K562 (cell line): ENCODE measurements around the gene ATE1. TPM values are rescaled to one million over a fixed set of nuclear protein-coding genes. Genes with fewer than 3 reads are reported as not detected.

ENCODE experiments used
- CHD1 ChIP-seq: fragments of 200-600 bp; sonication (generic); IDR thresholded peaks from one replicate; pipeline ENCODE4 v1.6.1; 2012; ENCODE audit warnings: mild to moderate bottlenecking, moderate library complexity, low read length, inconsistent platforms
- CTCFL ChIP-seq: IDR thresholded peaks from 2 replicates; pipeline ENCODE4 v1.6.1; 2011; ENCODE audit warnings: borderline replicate concordance, low read depth, mild to moderate bottlenecking, moderate library complexity, low read length; ENCODE audit not compliant: insufficient read depth, poor library complexity, severe bottlenecking
- GABPA ChIP-seq: fragments of 200-800 bp; sonication (Bioruptor generic); conservative IDR thresholded peaks from 2 replicates; pipeline ENCODE4 v1.6.1; 2016; ENCODE audit warnings: low read depth, missing genetic modification characterization, missing compliant biosample characterization
- JUND ChIP-seq, 2 experiments: IDR thresholded peaks; 2 replicates in 1 of 2; 3 replicates in 1 of 2; pipeline ENCODE4 v1.6.1; 2011; ENCODE audit warnings: borderline replicate concordance in 2 of 2, low read depth in 2 of 2, low read length in 2 of 2, improper control_type of control experiment in 1 of 2, missing biosample characterization in 1 of 2, missing genetic modification characterization in 1 of 2, missing genetic modification reagents in 1 of 2
- MAZ ChIP-seq, 2 experiments: fragments of 450-650 bp in 1 of 2; sonication (generic) in 1 of 2; formaldehyde crosslinking; IDR thresholded peaks in 1 of 2; conservative IDR thresholded peaks in 1 of 2; 2 replicates each; pipeline versions ENCODE4 v1.4.0 to v1.5.0; 2020; ENCODE audit warnings: mild to moderate bottlenecking in 1 of 2, missing genetic modification reagents in 1 of 2
- NFE2 ChIP-seq: IDR thresholded peaks from 2 replicates; pipeline ENCODE4 v1.6.1; 2014; ENCODE audit warnings: antibody characterized with exemption, low read depth
- NONO ChIP-seq, 2 experiments: fragments of 200-400 bp in 1 of 2; fragments of 450-650 bp in 1 of 2; formaldehyde crosslinking in 1 of 2; IDR thresholded peaks; 2 replicates each; pipeline ENCODE4 v1.6.1; 2017; ENCODE audit warnings: low read depth in 2 of 2, mild to moderate bottlenecking in 2 of 2, moderate library complexity in 2 of 2, low read length in 1 of 2
- PHF20 ChIP-seq: fragments of 450-650 bp; IDR thresholded peaks from 2 replicates; pipeline ENCODE4 v1.6.1; 2018; ENCODE audit not compliant: partially characterized antibody
- PHF8 ChIP-seq: fragments of 200-600 bp; sonication (generic); IDR thresholded peaks from 2 replicates; pipeline ENCODE4 v1.6.1; 2012; ENCODE audit warnings: mixed run types, mild to moderate bottlenecking, inconsistent platforms, low read length, moderate library complexity, borderline replicate concordance
- POLR2G ChIP-seq: fragments of 200-400 bp; formaldehyde crosslinking; IDR thresholded peaks from 2 replicates; pipeline ENCODE4 v1.6.1; 2017; ENCODE audit warnings: low read depth, mild to moderate bottlenecking, antibody characterized with exemption, low read length, moderate library complexity
- RB1 ChIP-seq: fragments of 450-650 bp; IDR thresholded peaks from 2 replicates; pipeline ENCODE4 v1.6.1; 2017; ENCODE audit warnings: low read depth, mild to moderate bottlenecking
- RBM34 ChIP-seq: fragments of 200-400 bp; formaldehyde crosslinking; IDR thresholded peaks from 2 replicates; pipeline ENCODE4 v1.6.1; 2018; ENCODE audit warnings: low read length, borderline replicate concordance; ENCODE audit not compliant: insufficient read depth
- SMAD4 ChIP-seq: fragments of 250-450 bp; sonication (Bioruptor Pico); conservative IDR thresholded peaks from 2 replicates; pipeline ENCODE4 v1.8.0; 2021; ENCODE audit warnings: inconsistent platforms, mild to moderate bottlenecking, moderate library complexity
- UBTF ChIP-seq, 2 experiments: IDR thresholded peaks; 2 replicates each; pipeline ENCODE4 v1.6.1; 2012; ENCODE audit warnings: improper control_type of control experiment in 2 of 2, low read depth in 2 of 2, low read length in 2 of 2, borderline replicate concordance in 1 of 2
- USF1 ChIP-seq: sonication (generic); formaldehyde crosslinking; IDR thresholded peaks from 2 replicates; pipeline ENCODE4 v1.9.0; 2022; ENCODE audit warnings: mild to moderate bottlenecking, missing genetic modification reagents
- ZFPM2 ChIP-seq: fragments of 250-450 bp; sonication (Bioruptor Pico); IDR thresholded peaks from 2 replicates; pipeline ENCODE4 v1.5.1; 2022; ENCODE audit warnings: mild to moderate bottlenecking
- ZNF695 ChIP-seq: fragments of 450-650 bp; formaldehyde crosslinking; IDR thresholded peaks from 2 replicates; pipeline ENCODE4 v1.4.0; 2020; ENCODE audit warnings: mild to moderate bottlenecking, moderate library complexity
- ZNF77 ChIP-seq: fragments of 250-450 bp; sonication (Bioruptor Pico); IDR thresholded peaks from 2 replicates; pipeline ENCODE4 v1.5.0; 2020
- polyA plus RNA-seq, 8 experiments: library from polyadenylated mRNA; depleted of rRNA in 4 of 8; stranded (reverse) in 5 of 8; unstranded in 3 of 8; fragments of >200 nt; fragmentation: Nextera tagmentation in 2 of 8; fragmentation: Illumina TruSeq in 1 of 8; extraction: Ambion mirVana in 2 of 8; extraction: Trizol in 1 of 8; gene quantifications; 2 replicates each; pipeline versions ENCODE4 v1.2.1 to v1.2.3, GENCODE V29; 2011 to 2014; ENCODE audit warnings: inconsistent platforms in 1 of 8, missing spikeins in 1 of 8
- total RNA-seq, 7 experiments: library from RNA; depleted of rRNA in 6 of 7; stranded (reverse); fragments of >200 nt in 6 of 7; fragmentation: Illumina TruSeq in 2 of 7; extraction: Trizol in 2 of 7; gene quantifications; 2 replicates each; pipeline versions ENCODE4 v1.2.1 to v1.2.3, GENCODE V29; 2011 to 2021; ENCODE audit warnings: low replicate concordance in 1 of 7

Gene ATE1
- total and polyA plus RNA-seq, 9 of the 15 experiments (the other 6 are each of a cell fraction or from before 2014, with no cell fraction given): 3.0 to 14.2 (median 8.8) TPM

GRCh38 chr10:121974535-121975294 lies 46.9 kb upstream of the ATE1 start, which contains the start of gene NSMCE4A (continued):
- peak; percentile 76 for TF ChIP-seq GABPA (tag)
- peak; percentile 51 for TF ChIP-seq CHD1
- TF ChIP-seq NONO (IDR thresholded peaks at IDR 0.05; ENCODE audit: low read depth in 2 of 2, low read length in 1 of 2): 0 out of 4 replicates have a peak, but pooled peaks have one; percentile 20 to 27
- TF ChIP-seq CTCFL: peak; percentile 91
- peak; percentile 28; the same call in 1 of the 2 replicates for TF ChIP-seq JUND (IDR thresholded peaks at IDR 0.05; ENCODE audit: borderline replicate concordance, low read depth, low read length)
- no peak for TF ChIP-seq JUND (tag; IDR thresholded peaks at IDR 0.05; ENCODE audit: borderline replicate concordance, low read depth, low read length)
- peak; percentile 63; the same call in 1 of the 2 replicates for TF ChIP-seq RB1
- peak; percentile 28 for TF ChIP-seq PHF20
- TF ChIP-seq UBTF (IDR thresholded peaks at IDR 0.05; ENCODE audit: borderline replicate concordance in 1 of 2, low read depth in 2 of 2, low read length in 2 of 2): peak in 1 of 2 experiments; percentile 17; a peak in 1 of 4 replicates
- peak; percentile 90 for TF ChIP-seq POLR2G
- no peak for TF ChIP-seq NFE2
- TF ChIP-seq RBM34: no peak
- TF ChIP-seq USF1: no peak
- TF ChIP-seq ZFPM2 (CRISPR knock-in tag): no peak
- peak in 1 of 2 experiments; percentile 16; a peak in 1 of 4 replicates for TF ChIP-seq MAZ (CRISPR knock-in tag; conservative IDR thresholded peaks at IDR 0.05 in 1 of 2, IDR thresholded peaks at IDR 0.05 in 1 of 2)
- no peak for TF ChIP-seq ZNF77
- no peak for TF ChIP-seq ZNF695 (CRISPR knock-in tag)
- peak; percentile 51; the same call in 1 of the 2 replicates for TF ChIP-seq SMAD4 (CRISPR knock-in tag)
- peak; percentile 87; the same call in 1 of the 2 replicates for TF ChIP-seq PHF8
